Fibroblast of skin of left quadriceps (primary cell): ENCODE results near the gene RAB3C.
"Not testable (repeated sequence)": the region's sequence is repeated elsewhere in the genome, so short reads cannot be mapped to it uniquely, and the experiment has no call there.

Source experiments
- DNase-seq, 2 experiments: peaks; one replicate each; pipeline ENCODE4 v3.0.0-alpha.2; 2013; ENCODE audit warnings: low read depth in 2 of 2

The RAB3C gene, protein sequence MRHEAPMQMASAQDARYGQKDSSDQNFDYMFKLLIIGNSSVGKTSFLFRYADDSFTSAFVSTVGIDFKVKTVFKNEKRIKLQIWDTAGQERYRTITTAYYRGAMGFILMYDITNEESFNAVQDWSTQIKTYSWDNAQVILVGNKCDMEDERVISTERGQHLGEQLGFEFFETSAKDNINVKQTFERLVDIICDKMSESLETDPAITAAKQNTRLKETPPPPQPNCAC

DNA sequence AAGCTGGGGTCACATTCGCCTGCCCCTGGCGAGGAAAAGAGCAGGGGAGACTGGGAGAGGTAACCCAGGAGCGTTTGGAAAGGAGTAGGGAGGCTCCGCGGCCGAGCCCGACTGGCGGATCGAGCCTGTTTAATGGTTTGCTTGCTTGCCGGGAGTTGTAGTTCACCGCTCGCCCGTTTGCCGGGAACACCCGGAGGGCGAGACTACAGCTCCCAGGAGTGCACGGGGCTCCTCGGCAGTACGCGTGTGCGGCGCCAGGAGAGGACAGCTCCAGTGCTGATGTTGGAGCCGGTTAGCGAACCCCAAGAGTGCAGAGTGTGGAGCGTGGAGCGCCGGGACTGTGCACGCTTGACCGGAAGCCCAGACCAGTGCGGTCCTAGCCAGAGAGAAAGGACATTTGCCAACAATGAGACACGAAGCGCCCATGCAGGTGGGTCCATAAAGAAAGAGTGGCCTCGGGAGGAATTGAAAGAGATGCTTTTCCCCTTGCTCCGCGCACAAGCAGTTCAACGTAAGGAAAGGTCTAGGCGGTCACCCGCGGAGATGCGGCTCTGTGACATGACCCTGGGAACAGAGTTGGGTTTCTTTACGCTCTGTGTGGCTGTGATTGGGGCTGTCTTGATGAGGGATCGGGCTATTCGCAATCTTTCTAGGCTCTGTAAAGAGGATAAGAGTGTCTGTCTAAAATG lies at the start of gene RAB3C:
Gene RAB3C (plus strand): TSS at position 273 of the 689 bp plus-strand sequence. CDS start 134 bp downstream, at position 407.
- peak; percentile 69 to 75 for DNase-seq

DNA sequence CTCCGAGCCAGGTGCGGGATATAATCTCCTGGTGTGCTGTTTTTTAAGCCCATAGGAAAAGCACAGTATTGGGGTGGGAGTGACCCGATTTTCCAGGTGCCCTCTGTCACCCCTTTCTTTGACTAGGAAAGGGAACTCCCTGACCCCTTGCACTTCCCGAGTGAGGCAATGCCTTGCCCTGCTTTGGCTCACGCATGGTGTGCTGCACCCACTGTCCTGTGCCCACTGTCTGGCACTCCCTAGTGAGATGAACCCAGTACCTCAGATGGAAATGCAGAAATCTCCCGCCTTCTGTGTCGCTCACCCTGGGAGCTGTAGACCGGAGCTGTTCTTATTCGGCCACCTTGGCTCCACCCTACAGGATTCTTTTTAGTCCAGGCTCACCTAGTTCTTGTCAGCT lies 40.9 kb upstream of the RAB3C start:
- DNase-seq = not testable (repeated sequence)

DNA sequence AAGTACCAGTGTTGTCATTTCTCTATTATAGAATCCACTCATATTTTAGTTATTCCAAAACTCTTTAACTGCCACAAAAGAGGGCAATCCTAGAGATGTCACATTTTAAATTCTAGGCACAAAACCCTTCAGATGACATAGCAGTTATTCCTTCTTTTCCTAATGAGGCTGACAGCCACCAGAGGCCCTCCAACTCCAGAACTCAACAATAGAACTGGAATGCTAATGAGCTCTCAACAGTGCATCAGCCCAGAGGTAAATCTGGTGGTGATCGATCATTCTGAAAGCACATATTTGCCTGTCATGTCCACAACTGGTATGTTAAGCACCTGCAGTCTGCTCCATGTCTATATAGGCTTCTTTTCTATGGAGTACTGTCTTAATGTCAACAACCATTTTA lies 40.2 kb upstream of the RAB3C start:
- DNase-seq = no peak

DNA sequence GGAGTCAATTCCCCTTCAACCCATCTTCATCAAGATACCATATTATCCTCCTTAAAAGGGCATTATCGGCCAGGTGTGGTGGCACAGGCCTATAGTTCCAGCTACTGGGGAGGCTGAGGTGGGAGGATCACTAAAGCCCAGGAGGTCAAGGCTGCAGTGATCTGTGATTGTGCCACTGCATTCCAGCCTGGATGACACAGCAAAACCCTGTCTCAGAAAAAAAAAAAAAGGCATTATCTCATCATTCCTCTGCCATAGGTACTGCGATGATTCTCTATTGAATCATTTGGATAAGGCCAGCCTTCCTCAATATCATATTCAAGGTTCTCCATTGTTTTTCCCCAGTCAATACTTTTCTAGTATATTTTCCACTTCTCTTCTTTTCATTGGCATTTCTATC lies 39.2 kb upstream of the RAB3C start:
- DNase-seq = no peak

DNA sequence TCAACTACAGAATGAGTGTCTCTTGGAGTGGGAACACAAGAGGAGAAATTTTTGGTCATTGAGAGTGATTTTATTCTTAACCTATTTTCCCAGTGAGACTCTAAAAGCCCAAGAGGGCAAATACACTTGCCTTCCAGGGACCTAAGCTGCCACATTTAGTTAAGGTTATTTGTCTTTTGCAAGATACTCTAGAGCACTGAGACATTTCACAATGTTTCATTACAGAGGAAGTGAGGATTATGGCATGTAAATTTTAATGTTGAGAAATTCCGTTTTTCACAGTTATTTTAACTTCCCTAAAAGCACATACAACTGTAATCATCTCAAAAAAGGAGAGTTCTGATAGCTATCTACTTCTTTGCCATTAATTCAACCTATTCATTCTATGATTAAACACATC lies 38.7 kb upstream of the RAB3C start:
- no peak for DNase-seq

DNA sequence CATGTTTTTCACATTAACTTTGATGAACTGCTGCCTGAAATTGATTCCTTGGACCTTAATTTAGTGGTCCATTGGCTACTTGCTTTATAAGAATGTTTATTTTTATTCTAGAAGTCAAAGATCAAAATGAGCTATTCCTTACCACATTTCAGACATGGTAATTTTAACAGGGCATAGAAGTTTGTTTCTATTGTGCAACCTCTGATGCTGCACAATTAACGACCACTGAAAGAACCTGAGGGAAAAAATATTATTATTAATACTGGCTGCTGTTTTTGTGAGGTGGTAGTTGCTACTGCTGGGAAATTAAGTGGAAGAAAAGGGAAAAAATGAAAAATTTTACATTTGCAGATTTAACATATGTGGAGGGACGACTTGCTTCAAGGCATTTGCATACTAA lies 37.9 kb upstream of the RAB3C start:
- no peak for DNase-seq

DNA sequence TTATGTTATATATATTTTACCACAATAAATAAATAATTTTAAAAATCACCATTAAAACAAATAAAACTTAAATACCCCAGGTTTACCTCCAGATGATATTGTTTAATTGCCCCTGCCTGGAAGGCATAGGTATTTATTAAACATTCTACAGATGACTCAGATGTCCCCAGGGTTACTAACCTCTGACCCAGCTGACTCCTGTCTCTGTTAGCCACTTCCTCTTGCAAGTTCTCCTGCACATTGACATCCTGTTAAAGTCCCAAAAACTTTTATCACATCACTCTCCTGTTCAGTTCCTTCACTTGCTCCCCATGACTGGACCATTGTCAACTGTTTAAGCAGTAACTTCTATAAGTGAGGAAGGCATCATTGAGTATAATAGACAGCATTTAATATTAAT lies 37.0 kb upstream of the RAB3C start:
- no peak for DNase-seq

DNA sequence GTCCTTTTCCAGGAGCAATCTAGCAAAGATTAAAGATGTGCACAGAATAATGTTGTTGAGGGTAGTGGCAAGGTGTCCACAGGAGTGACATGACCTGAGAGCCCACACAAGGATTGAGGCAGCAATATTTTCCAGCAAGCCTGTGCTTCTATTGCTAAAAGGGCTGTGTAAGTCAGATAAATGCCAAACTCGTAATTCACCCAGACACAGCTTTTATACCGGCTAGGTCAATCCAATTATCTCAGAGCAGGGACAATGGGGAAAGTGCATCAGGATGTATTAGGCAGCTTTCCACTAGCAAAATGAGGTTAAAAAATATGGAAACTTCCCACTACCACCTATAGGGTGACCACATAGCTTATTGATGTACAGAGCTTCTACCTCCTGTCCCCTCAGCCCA lies 34.8 kb upstream of the RAB3C start:
- no peak for DNase-seq

DNA sequence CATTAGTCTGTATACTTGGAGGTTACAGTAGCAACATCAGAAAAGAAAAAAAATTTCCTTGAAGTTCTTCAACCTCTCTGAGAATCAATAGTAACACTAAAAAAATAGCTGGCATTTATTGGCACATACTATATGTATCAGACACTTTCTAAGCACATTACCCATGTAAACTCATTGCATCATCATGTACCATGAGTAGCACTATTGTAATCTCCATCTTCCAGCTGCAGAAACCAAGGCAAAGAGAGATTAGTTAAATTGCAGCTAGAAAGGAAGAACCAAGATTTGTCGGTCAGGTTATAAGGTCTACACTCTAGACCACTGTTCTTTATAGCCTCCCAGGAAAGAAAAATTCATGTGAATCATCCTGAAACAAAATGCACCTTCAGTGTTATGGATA lies 31.4 kb upstream of the RAB3C start:
- DNase-seq = no peak

DNA sequence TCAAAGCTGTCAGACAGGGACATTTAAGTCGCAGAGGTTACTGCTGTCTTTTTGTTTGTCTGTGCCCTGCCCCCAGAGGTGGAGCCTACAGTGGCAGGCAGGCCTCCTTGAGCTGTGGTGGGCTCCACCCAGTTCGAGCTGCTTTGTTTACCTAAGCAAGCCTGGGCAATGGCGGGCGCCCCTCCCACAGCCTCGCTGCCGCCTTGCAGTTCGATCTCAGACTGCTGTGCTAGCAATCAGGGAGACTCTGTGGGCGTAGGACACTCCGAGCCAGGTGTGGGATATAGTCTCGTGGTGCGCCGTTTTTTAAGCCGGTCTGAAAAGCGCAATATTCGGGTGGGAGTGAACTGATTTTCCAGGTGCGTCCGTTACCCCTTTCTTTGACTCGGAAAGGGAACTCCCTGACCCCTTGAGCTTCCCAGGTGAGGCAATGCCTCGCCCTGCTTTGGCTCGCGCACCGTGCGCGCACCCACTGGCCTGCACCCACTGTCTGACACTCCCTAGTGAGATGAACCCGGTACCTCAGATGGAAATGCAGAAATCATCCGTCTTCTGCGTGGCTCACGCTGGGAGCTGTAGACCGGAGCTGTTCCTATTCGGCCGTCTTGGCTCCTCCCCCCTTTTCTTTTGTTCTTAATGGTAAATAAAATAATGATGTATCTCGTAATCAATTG lies 25.1 kb upstream of the RAB3C start:
- not testable (repeated sequence) for DNase-seq

DNA sequence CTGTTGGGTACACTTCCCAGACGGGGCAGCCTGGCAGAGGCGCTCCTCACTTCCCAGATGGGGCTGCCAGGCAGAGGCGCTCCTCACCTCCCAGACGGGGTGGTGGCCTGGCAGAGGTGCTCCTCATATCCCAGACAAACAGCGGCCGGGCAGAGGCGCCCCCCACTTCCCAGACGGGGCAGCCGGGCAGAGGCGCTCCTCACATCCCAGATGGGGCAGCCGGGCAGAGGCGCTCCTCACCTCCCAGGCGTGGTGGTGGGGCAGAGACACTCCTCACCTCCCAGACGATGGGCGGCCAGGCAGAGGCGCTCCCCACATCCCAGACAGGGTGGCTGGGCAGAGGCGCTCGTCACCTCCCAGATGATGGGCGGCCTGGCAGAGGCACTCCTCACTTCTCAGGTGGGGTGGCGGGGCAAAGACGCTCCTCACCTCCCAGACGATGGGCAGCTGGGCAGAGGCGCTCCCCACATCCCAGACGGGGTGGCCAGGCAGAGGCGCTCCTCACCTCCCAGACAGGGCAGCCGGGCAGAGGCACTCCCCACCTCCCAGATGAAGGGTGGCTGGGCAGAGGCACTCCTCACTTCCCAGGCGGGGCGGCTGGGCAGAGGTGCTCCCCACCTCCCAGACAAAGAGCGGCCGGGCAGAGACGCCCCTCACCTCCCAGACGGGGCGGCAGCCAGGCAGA lies 19.7 kb upstream of the RAB3C start:
- not testable (repeated sequence) for DNase-seq

DNA sequence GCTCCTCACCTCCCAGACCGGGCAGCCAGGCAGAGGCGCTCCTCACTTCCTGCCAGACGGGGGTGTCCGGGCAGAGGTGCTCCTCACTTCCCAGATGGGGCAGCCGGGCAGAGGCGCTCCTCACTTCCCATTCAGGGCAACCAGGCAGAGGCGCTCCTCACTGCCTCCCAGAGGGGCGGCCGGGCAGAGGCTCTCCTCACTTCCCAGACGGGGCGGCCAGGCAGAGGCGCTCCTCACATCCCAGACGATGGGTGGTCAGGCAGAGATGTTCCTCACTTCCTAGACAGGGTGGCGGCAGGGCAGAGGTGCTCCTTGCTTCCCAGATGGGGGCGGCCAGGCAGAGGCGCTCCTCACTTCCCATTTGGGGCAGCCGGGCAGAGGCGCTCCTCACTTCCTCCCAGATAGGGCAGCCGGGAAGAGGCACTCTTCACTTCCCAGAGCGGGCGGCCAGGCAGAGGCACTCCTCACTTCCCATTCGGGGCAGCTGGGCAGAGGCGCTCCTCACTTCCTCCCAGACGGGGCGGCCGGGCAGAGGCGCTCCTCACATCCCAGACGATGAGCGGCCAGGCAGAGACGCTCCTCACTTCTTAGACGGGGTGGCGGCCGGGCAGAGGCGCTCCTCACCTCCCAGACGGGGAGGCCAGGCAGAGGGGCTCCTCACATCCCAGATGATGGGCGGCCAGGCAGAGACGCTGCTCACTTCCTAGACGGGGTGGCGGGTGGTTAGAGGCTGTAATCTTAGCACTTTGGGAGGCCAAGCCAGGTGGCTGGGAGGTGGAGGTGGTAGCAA lies 18.6 kb upstream of the RAB3C start:
- not testable (repeated sequence) for DNase-seq

DNA sequence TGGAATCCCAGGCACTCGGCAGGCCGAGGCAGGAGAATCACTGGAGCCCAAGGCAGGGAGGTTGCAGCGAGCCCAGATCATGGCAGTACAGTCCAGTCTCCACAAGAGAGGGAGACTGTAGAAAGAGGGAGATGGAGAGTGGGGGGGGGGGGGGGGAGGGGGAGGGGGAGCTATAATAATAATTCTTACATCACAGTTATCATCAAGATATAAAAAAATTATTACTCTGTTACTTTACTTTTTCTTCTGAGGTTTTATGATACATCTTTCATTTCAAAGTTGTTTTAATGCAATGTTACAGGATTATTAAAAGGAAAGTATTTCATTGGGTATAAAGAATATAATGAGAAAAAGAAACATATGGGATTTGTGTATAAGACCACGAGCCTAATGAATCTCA lies 17.8 kb upstream of the RAB3C start:
- no peak for DNase-seq

DNA sequence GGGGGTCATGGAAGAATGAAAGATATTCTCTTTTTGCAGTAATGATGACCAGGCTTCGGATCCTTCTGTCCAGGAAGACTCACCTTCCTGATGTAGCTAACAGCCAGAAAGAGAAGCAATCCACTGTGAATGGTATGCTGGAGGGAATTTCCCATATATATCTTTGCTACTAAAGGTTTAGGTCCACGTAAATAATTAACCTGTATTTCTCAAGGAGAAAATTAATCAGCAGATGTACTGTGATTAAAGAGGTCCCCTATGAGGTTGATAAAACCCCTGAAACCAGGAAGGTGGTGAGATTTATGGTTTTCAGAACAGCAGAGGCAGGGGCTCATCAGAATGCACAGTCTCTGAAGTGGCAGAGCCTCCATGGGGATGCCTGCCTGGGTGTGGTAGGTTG lies 11.4 kb upstream of the RAB3C start:
- no peak for DNase-seq

DNA sequence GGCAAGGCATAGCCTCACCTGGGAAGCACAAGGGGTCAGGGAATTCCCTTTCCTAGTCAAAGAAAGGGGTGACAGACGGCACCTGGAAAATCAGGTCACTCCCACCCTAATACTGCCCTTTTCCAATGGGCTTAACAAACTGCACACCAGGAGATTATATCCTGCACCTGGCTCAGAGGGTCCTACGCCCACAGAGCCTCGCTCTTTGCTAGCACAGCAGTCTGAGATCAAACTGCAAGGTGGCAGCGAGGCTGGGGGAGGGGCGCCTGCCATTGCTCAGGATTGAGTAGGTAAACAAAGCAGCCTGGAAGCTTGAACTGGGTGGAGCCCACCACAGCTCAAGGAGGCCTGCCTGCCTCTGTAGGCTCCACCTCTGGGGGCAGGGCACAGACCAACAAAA lies 9.9 kb upstream of the RAB3C start:
- not testable (repeated sequence) for DNase-seq

DNA sequence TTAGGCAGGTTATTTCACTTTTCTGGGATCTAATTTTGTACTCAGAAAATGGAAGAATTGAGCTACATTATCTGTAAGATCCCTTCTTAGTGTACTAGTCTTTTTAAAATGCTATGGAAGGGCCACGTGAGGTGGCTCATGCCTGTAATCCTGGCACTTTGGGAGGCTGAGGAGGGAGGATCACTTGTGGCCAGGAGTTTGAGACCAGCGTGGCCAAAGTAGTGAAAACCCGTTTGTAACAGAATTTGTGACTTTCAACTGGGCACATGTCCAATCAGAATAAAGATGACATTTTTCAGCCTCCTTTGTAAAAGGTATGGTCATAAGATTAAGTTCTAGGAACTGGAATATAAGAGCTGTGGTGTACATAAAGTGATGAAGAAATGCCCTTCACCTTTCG lies 3.1 kb upstream of the RAB3C start:
- no peak for DNase-seq

DNA sequence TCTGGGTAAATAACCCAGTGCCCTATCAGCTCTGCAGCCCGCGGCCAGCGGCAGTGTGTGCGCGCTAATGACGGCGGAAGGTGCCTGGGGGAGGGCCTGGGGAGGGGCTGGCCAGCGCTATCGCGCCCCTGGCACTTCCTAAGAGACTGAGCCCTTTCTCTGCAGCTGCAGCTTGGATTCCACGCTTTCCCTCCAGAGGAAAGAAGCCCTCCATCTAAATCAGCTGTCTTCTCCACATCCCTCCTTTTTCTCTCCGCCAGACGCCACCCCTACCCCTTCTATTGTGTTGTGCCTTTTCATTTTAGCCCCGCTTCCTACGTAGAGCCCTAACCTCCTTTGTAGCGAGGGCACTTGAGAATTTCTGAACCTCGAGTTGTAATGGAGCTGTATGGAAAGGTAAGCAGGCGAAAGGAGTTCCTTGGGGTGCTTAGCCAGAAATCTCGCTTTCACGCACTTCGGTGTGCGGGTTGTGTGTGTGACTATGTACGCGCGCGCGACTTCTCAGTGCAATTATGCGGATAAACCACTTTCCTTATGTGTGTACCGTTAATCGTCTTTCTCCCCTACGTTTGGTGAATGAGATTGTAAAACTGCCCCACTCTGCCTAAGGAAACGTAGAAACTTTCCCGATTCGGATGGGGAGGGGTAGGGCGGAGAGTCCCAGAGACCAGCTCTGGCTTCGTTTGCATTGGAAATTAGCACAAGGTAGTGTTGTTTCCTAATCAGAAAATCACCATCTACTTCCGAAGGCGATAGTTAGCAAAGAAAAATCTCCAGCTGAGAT lies 664 bp upstream of the RAB3C start:
- no peak for DNase-seq

DNA sequence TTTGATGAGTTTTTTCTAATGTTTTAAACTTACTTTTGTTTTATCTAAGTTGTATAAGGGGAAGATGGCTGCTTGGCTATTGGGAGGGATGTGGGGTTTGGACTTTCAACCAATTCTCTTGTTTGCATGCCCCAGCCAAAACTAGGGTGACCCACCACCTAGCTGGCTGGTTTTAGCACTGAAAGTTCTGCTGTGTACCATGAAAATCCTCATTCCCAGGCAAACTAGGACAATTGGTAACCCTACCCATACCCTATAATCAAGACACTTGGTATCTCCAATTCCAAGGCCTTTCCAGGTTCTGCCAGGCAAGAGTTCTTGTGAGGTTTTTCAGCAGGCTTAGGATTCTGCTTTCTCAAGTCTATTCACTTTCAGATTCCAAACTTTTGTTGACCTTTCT lies 13.1 kb downstream of the RAB3C start:
- no peak for DNase-seq

DNA sequence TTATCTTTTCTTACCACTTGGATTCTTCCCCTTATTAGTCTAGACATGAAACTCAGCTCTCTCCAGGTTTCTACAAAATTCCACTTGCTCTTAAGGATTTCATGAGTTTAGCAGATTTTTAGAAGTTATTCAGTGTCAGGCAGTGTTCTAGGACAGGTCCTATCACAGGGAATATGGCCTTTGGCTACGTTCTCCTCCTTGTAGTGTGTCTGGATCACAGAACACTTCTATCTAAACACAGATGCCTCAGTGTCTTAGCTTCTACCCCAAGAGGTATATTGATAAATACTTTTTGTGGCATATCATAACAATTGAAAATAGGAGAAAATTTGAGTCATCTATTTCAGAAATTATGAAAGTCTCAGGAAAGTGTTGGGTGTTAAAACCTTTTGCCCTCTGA lies 15.6 kb downstream of the RAB3C start:
- DNase-seq = no peak

DNA sequence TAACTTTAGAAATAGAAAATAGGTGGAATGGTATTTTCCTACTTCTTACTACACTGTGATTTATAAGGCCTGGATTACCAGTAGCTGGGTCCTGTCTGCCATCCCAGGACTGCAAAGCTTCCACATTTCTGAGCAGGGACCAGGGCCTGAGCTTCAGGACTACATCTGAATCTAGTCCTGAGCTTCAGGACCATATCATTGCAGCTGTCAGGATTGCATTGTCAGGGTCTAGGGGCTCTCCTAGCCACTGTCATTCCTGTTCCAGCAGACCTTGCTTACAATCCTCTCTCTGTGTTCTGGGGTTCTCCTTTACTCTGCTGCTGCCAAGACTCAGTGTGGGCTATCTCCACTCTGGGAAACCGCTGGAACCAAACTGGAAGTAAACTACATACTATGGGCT lies 16.3 kb downstream of the RAB3C start:
- no peak for DNase-seq

DNA sequence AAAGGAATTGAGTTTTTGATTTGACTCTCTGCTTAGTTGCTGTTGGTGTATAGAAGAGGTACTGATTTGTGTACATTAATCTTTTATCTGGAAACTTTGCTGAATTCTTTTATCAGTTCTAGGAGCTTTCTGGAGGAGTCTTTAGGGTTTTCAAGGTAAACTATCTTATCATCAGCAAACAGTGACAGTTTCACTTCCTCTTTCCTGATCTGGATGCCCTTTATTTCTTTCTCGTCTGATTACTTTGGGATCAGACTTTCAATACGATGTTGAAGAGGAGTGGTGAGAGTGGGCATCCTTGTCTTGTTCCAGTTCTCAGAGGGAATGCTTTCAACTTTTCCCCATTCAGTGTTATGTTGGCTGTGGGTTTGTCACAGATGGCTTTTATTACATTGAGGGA lies 17.7 kb downstream of the RAB3C start:
- DNase-seq = not testable (repeated sequence)
